Stimulated activated memory B cell treated with anti-CD40 and anti-IgM and Interleukin-4, amounts not matched to agents 10 μg/mL and 1 μg/mL and 100 μg/mL, for 72 hours (primary cell): ENCODE measurements around the gene QTRT2.

Experiments used
- ATAC-seq: fragments of 150-1000 bp; cut with Tn5 transposase; 2 replicates; pipeline ENCODE4 v1.10.0; 2021
- H3K27ac Mint-ChIP-seq: one replicate; pipeline ENCODE4 v1.8.0; 2022; ENCODE audit warnings: mild to moderate bottlenecking, mixed read lengths
- H3K27me3 Mint-ChIP-seq: one replicate; pipeline ENCODE4 v1.8.0; 2022; ENCODE audit warnings: mixed read lengths
- H3K36me3 Mint-ChIP-seq: one replicate; pipeline ENCODE4 v1.8.0; 2022; ENCODE audit warnings: mixed read lengths
- H3K4me1 Mint-ChIP-seq: one replicate; pipeline ENCODE4 v1.8.0; 2022; ENCODE audit warnings: mixed read lengths
- H3K4me3 Mint-ChIP-seq: one replicate; pipeline ENCODE4 v1.8.0; 2022; ENCODE audit warnings: mild to moderate bottlenecking, moderate library complexity, mixed read lengths
- H3K9me3 Mint-ChIP-seq: one replicate; pipeline ENCODE4 v1.8.0; 2022; ENCODE audit warnings: mixed read lengths

QTRT2 gene

DNA sequence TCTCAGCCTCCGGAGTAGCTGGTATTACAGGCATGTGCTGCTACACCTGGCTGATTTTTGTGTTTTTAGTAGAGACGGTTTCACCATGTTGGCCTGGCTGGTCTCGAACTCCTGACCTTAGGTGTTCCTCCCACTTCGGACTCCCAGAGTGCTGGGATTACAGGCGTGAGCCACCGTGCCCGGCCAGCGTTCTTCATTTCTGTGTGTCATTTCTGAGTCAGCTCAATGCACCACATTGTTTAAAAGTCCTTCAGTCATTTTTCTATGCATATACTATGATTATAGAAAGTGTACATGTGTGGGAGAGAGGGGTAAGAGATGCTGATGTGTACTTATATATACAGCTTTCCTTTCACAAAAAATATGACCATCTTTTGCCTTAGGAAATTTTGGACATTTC lies 2.1 kb downstream of the QTRT2 start:
- Mint-ChIP-seq H3K27ac (peak overlapping the region; percentile 22), H3K4me3 (peak overlapping the region; percentile 93)

DNA sequence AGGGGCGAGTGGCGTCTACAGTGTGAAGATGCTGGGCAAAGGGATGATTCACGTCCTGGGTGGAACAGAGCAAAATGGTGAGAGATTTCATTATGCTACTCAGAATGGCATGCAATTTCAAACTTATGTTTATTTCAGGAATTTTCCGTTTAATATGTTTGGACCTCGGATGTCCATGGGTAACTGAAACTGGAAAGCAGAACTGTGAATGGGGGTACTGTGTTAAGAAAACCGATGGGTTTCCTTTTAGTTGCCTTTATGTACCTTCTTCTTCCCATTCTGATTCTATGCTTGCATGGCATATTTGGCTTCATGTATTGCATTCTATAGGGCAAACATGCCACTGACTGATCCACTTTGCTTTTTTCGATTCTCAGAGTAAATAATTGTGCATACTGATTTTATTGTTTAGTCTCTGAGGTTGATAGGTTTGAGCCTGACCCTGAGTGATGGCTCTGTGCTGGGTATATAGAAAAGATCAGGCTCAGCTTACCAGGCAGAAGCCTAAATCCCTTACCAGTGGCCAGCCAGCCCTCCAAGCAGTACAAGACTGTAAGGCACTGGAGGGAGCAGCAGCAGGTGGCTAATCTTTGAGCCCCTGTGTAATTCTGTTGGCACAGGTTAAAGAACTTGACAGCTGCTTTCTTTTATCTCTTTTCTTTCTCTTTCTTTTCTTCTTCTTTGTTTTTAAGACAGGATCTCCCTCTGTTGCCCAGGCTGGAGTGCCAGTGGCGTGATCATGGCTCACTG lies 4.5 kb downstream of the QTRT2 start:
- no peak for ATAC-seq
- H3K4me3 Mint-ChIP-seq: no peak overlapping the region
- H3K27me3 Mint-ChIP-seq: no peaks in the 10 kb centered on the region
- peaks cover 63% of the 10 kb centered on the region for H3K4me1 Mint-ChIP-seq
- peaks cover 38% of the 10 kb centered on the region for H3K36me3 Mint-ChIP-seq
- H3K27ac Mint-ChIP-seq: peak overlapping the region; percentile 43
- no peaks in the 10 kb centered on the region for H3K9me3 Mint-ChIP-seq

More for the DNA sequence above, 2.1 kb downstream of the QTRT2 start:
- no peaks in the 10 kb centered on the region for H3K27me3 Mint-ChIP-seq
- H3K36me3 Mint-ChIP-seq: peaks cover 26% of the 10 kb centered on the region
- no peaks in the 10 kb centered on the region for H3K9me3 Mint-ChIP-seq
- H3K4me1 Mint-ChIP-seq: peaks cover 63% of the 10 kb centered on the region
- no peak for ATAC-seq

DNA sequence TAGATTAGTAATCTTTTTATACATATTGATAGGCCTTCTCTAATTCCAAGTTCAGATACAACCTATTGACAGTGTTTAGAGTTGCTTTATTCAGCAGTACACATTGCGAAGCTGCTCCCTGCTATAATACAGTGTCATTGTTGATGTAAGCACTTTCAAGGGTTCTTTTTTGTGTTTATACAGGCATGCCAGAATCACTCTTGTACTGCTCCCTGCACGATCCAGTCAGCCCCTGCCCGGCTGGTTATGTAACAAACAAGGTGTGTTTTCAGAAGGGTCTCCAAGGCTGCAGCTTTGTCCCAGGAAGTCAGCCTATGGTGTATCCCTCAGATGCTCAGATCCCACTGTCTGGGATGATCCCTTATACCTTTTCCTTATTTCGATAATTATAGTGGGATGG lies 11.3 kb downstream of the QTRT2 start:
- Mint-ChIP-seq H3K27ac (no peak overlapping the region), H3K4me3 (no peak overlapping the region), H3K27me3 (no peaks in the 10 kb centered on the region), H3K9me3 (no peaks in the 10 kb centered on the region), H3K36me3 (peaks cover 63% of the 10 kb centered on the region), H3K4me1 (peaks cover 15% of the 10 kb centered on the region)
- ATAC-seq: no peak

DNA sequence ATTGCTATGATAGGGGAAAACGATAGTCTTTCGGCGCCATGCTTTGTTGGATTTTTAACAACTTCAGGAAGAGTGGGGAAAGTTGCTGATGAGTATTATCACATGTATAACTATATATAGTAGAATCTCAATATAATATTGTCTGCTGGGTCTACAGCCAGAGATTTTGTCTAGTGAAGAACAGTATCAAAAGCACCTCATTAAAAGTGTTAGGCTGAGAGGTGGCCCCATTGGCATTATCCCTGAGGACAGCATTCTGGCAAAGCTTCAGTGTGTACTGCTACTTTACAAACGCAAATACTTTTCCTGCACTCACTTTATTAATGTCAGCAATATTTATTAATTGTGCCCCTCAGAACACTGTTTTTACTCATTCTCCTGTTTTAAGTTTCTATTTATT lies 11.8 kb downstream of the QTRT2 start:
- ATAC-seq: no peak
- Mint-ChIP-seq H3K4me3 (no peak overlapping the region), H3K9me3 (no peaks in the 10 kb centered on the region), H3K27ac (no peak overlapping the region), H3K27me3 (no peaks in the 10 kb centered on the region), H3K4me1 (peaks cover 15% of the 10 kb centered on the region), H3K36me3 (peaks cover 69% of the 10 kb centered on the region)

DNA sequence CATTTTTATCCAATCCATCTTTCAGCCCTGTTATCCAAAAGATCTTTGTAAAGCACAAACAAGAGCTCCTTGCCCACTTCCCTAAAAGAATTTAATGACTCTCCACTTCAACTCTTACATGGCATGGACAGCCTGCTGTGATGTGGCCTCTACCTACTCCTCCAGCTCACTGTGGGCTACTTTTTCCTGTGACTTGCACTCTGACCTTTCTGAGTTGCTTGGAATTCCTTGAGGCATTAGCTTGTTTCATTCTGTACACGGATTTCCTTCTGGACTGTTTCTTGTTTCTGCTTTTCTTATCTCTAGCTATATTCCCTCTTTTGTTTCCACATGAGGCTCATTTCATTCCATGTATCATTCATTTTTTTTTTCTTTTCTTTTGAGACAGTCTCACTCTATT lies 15.2 kb downstream of the QTRT2 start:
- H3K27me3 Mint-ChIP-seq: no peaks in the 10 kb centered on the region
- no peak overlapping the region for H3K4me3 Mint-ChIP-seq
- peaks cover 77% of the 10 kb centered on the region for H3K36me3 Mint-ChIP-seq
- H3K4me1 Mint-ChIP-seq: no peaks in the 10 kb centered on the region
- no peak for ATAC-seq
- no peaks in the 10 kb centered on the region for H3K9me3 Mint-ChIP-seq
- H3K27ac Mint-ChIP-seq: no peak overlapping the region

DNA sequence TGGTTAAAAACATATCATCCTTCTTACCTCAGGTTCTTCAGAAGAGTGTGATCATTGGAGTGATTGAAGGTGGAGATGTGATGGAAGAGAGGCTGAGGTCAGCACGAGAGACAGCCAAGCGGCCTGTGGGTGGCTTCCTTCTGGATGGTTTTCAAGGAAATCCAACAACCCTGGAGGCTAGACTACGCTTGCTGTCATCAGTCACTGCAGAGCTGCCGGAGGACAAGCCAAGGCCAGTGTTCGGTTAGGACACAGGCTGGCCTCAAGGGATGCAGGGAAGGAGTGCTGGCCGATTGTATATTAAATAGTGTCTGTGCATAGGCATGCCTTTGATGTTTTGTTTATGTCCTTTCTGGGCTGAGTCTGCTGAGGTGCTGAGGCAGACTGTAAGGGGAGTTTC lies 20.2 kb downstream of the QTRT2 start:
- Mint-ChIP-seq H3K27me3 (no peaks in the 10 kb centered on the region), H3K27ac (no peak overlapping the region)

DNA sequence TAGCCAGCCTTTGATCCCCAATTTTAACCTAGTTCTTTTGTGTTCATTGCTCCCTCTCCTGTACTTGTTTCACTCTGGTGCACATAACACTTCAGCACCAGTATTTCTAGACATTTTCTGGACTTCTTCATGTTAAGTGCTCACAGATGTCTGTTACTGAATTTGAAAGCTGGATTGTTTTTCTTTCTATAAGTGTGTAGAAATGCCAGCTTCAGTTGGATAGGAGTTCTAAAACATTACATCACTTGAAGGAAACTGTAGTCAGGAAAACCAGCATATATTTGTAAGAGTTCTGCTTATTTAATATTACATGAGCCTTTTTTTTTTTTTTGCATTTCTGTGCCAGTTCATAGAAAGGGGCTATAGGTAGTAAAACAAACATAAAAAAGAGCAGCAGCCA lies 21.6 kb downstream of the QTRT2 start:
- H3K4me3 Mint-ChIP-seq: no peak overlapping the region
- H3K27ac Mint-ChIP-seq: no peak overlapping the region
- no peak for ATAC-seq
- H3K4me1 Mint-ChIP-seq: no peaks in the 10 kb centered on the region
- no peaks in the 10 kb centered on the region for H3K9me3 Mint-ChIP-seq
- peaks cover 66% of the 10 kb centered on the region for H3K36me3 Mint-ChIP-seq
- no peaks in the 10 kb centered on the region for H3K27me3 Mint-ChIP-seq

More for the DNA sequence above, 20.2 kb downstream of the QTRT2 start:
- no peaks in the 10 kb centered on the region for H3K4me1 Mint-ChIP-seq
- H3K9me3 Mint-ChIP-seq: no peaks in the 10 kb centered on the region
- ATAC-seq: no peak
- no peak overlapping the region for H3K4me3 Mint-ChIP-seq
- H3K36me3 Mint-ChIP-seq: peaks cover 70% of the 10 kb centered on the region

DNA sequence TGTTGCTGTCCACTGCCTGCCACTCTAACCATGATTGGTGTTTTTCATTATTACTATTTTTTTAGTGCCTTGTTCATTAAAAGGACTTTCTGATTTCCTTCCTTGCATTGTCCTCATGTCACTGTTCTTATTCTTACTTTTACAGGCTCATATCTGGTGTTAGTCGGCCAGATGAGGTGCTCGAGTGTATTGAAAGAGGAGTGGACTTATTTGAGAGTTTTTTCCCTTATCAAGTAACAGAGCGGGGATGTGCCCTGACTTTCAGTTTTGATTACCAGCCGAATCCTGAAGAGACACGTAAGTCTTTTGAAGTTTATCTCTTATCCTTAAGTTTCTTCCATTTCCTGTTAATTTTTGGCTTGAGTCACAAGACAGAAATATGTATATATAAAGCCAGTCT lies 23.2 kb downstream of the QTRT2 start:
- H3K27me3 Mint-ChIP-seq: no peaks in the 10 kb centered on the region
- H3K4me3 Mint-ChIP-seq: no peak overlapping the region
- ATAC-seq: no peak
- no peaks in the 10 kb centered on the region for H3K4me1 Mint-ChIP-seq
- no peak overlapping the region for H3K27ac Mint-ChIP-seq
- H3K9me3 Mint-ChIP-seq: no peaks in the 10 kb centered on the region
- H3K36me3 Mint-ChIP-seq: peaks cover 66% of the 10 kb centered on the region

DNA sequence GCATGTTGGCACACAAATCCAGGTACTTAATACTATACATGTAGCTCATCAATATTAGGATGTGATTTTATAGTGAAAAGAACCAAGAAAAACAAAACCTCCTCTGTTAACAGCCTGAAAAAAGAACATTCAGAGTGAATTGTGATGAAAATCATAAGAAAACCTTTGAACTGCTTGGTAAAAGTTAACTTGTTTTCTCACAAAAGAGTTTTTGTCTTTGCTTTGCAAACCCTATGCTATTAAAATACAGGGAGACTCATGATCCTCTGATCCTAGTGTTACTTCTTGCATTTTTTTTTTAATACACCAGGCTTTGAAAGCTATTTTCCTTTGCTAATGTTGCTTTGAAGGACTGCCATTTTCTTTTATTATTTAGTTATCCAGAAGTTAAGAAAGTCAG lies 23.7 kb downstream of the QTRT2 start:
- H3K27ac Mint-ChIP-seq: no peak overlapping the region
- H3K36me3 Mint-ChIP-seq: peaks cover 66% of the 10 kb centered on the region
- H3K4me1 Mint-ChIP-seq: no peaks in the 10 kb centered on the region
- no peaks in the 10 kb centered on the region for H3K27me3 Mint-ChIP-seq
- no peaks in the 10 kb centered on the region for H3K9me3 Mint-ChIP-seq
- no peak for ATAC-seq
- H3K4me3 Mint-ChIP-seq: no peak overlapping the region

DNA sequence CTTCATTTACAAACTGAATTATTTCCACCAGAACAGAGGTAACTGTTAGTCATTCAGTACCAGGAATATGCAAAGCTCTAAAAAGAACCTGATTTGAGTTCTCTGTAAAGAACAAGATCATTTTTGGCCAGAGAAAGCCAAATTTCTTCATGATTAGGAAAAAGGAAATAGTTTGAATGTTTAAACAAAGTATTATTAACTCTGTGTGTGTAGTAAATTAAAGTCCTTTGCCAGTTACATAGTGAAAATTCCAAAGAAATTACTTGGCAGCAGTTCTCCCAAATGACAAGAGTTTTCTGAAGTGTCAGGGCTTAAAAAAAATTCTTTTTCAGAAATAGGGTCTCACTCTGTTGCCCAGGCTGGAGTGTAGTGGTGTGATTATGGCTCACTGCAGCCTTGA lies 24.5 kb downstream of the QTRT2 start:
- H3K4me3 Mint-ChIP-seq: no peak overlapping the region
- no peaks in the 10 kb centered on the region for H3K27me3 Mint-ChIP-seq
- H3K36me3 Mint-ChIP-seq: peaks cover 73% of the 10 kb centered on the region

DNA sequence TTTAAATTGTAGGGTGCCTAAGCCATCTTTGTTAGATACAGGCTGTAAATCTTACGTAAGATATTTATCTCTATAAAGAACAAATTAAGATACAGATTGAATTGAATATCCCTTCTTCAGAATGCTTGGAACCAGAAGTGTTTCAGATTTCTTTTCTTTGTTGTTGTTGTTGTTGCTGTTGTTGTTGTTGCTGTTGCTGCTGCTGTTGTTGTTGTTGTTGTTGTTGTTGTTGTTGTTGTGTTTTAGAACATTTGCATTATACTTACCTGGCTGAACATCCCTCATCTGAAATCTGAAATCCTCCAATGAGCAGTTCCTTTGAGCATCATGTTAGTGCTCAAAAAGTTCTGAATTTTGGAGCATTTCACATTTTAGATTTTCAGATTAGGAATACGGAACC lies 26.6 kb downstream of the QTRT2 start:
- Mint-ChIP-seq H3K27me3 (no peaks in the 10 kb centered on the region), H3K4me1 (no peaks in the 10 kb centered on the region), H3K36me3 (peaks cover 74% of the 10 kb centered on the region), H3K27ac (no peak overlapping the region), H3K4me3 (no peak overlapping the region), H3K9me3 (no peaks in the 10 kb centered on the region)
- ATAC-seq: no peak

More for the DNA sequence above, 24.5 kb downstream of the QTRT2 start:
- Mint-ChIP-seq H3K4me1 (no peaks in the 10 kb centered on the region), H3K27ac (no peak overlapping the region), H3K9me3 (no peaks in the 10 kb centered on the region)
- ATAC-seq: no peak

DNA sequence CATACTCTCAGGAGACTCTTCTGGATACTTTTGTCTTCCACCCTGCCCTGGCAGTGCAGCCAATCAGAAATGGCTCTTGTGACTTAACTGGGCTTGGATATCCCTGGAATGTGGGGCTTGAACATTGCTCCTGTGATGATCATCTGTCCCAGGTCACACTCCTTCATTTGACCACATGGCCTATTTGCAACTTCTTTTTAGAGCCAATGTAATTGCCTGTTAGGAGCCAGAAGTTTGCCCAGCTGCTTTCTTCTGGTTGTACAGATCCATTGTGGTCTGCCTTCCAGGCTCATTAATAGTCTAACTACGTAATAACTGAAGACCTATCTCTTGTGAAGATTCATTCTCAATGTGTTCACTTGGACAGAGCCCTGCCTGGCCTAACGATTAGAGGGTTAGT lies 29.8 kb downstream of the QTRT2 start:
- Mint-ChIP-seq H3K4me1 (no peaks in the 10 kb centered on the region), H3K27ac (no peak overlapping the region), H3K4me3 (no peak overlapping the region), H3K36me3 (peaks cover 62% of the 10 kb centered on the region), H3K9me3 (no peaks in the 10 kb centered on the region), H3K27me3 (no peaks in the 10 kb centered on the region)
- ATAC-seq: no peak

DNA sequence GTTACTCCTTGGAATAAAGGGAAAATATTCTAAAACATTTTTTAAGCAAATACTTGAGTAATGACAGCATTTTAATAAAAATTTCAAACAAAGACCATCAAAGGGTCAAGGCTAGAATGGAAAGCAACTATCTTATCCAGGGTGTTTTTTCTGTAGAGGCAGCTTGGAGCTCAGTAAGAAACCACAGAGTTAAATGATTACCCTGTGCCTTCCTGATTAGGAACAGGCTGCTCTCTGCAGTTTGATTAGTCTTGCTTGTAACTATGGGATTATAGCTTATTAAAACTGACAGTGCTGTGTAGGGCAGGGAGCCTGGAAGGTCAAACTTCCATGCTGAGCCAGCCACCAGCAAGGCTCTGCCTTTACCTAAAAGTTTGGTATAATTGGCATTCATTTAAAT lies 33.1 kb downstream of the QTRT2 start:
- no peaks in the 10 kb centered on the region for H3K4me1 Mint-ChIP-seq
- ATAC-seq: no peak
- H3K27ac Mint-ChIP-seq: no peak overlapping the region
- no peaks in the 10 kb centered on the region for H3K27me3 Mint-ChIP-seq
- H3K36me3 Mint-ChIP-seq: peaks cover 33% of the 10 kb centered on the region
- H3K4me3 Mint-ChIP-seq: no peak overlapping the region
- no peaks in the 10 kb centered on the region for H3K9me3 Mint-ChIP-seq

DNA sequence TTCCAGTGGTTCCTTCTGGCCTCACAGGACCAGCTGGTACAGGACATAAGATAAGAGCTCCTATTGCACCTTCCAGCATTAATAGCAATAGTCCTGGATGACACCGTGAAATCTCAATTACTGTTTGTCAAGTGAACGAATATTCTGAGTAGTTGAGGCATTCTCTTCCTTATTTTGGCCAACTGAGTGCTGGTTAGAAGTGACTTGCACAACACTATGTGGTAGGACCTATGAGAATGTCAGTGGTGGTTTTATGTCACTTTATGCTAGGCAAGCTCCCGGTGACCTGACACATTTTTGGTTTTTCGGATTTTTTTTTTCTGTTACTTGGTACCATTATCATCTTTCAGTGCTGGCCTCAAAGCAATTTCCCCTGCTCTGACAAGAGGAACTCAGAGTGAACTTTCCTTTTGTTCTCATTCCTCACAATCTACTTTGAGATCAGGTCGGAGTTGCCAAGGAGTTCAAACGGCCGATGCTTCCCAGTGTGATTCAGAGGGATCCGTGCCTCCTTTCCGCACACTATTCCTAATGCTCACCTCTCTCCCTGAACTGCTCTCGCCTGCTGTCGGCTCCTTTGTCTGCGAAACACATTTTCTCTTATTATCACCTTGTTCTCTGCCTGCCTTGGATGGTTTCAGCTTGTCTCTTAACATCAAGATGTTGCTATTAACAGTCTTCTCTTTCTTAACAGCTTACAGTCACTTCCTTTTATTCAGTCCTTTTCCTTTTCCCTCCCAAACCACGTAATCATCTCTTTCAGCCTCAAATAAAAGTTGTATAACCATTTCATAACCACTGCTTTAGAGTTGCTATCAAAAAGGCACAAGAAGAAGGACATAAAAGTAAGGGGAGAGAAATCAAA lies 35.8 kb downstream of the QTRT2 start:
- Mint-ChIP-seq H3K4me1 (no peaks in the 10 kb centered on the region), H3K36me3 (peaks cover 6% of the 10 kb centered on the region), H3K9me3 (no peaks in the 10 kb centered on the region), H3K27me3 (no peaks in the 10 kb centered on the region), H3K4me3 (no peak overlapping the region), H3K27ac (no peak overlapping the region)
- no peak for ATAC-seq

DNA sequence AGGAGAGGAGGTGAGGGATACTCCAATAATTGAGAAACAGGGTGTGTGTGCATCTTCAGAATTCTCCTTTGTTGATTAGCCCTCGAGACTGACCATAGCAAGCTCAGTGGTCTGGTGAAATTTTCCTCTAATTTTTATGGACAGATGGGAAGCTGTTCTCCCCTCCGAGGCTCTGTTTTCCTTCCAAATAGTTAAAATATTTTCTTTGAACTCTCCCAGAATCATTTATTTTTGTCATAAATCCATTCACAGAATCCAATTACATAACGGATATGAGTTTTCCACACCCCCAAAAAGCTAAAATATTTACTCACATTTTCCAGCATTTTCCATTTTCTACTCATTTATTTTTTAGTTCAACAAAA lies 36.5 kb downstream of the QTRT2 start:
- Mint-ChIP-seq H3K4me1 (no peaks in the 10 kb centered on the region), H3K27ac (no peak overlapping the region), H3K27me3 (no peaks in the 10 kb centered on the region), H3K9me3 (no peaks in the 10 kb centered on the region), H3K4me3 (no peak overlapping the region), H3K36me3 (peaks cover under 1% of the 10 kb centered on the region)
- no peak for ATAC-seq

DNA sequence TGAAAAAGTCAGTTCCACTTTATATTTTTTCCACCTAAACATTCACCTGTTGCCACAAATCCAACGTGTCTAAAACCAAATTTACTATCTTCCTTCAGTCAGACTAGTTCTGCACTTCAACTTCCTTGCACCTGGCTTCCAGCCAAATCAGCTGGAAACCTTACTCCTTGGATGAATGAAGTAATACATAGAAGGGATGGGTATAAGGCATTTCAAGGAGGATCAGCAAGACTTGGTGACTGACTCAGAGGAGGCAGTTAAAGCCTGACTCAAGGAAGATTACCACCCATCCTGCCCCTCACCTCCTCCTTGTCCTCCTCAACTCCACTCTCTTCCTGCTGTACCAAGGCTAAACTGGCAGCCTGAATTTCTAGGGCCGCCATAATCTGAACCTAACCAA lies 37.1 kb downstream of the QTRT2 start:
- Mint-ChIP-seq H3K36me3 (no peaks in the 10 kb centered on the region), H3K27me3 (no peaks in the 10 kb centered on the region), H3K4me3 (no peak overlapping the region), H3K9me3 (no peaks in the 10 kb centered on the region), H3K4me1 (no peaks in the 10 kb centered on the region), H3K27ac (no peak overlapping the region)
- ATAC-seq: no peak
